IPS-20b (cell line): ENCODE data around the gene SELENOP.

ENCODE experiments used
- H3K27ac ChIP-seq: one replicate; pipeline ENCODE4 v1.5.1; 2013; ENCODE audit warnings: low read length
- H3K27me3 ChIP-seq: 2 replicates; pipeline ENCODE4 v1.6.1; 2013; ENCODE audit warnings: mild to moderate bottlenecking, low read length, inconsistent platforms; ENCODE audit not compliant: insufficient read depth
- H3K36me3 ChIP-seq: 2 replicates; pipeline ENCODE4 v1.6.1; 2013; ENCODE audit warnings: low read depth, mild to moderate bottlenecking, inconsistent platforms, low read length, moderate library complexity; ENCODE audit not compliant: insufficient read depth
- H3K4me1 ChIP-seq: 2 replicates; pipeline ENCODE4 v1.6.1; 2013; ENCODE audit warnings: mild to moderate bottlenecking, control low read depth, inconsistent platforms, low read length, moderate library complexity; ENCODE audit not compliant: insufficient read depth
- H3K4me3 ChIP-seq: 2 replicates; pipeline ENCODE4 v1.5.1; 2013; ENCODE audit warnings: mild to moderate bottlenecking, low read length, inconsistent platforms
- H3K9ac ChIP-seq: 2 replicates; pipeline ENCODE4 v1.6.1; 2013; ENCODE audit warnings: low read depth, mild to moderate bottlenecking, inconsistent platforms, low read length, moderate library complexity
- H3K9me3 ChIP-seq: 2 replicates; pipeline ENCODE4 v1.6.1; 2013; ENCODE audit warnings: mild to moderate bottlenecking, low read depth, low read length, inconsistent platforms; ENCODE audit not compliant: insufficient read depth

Gene SELENOP

GRCh38 chr5:42784132-42784531 is 27.6 kb downstream of the SELENOP start:
- Histone ChIP-seq H3K4me3 (no peak overlapping the region), H3K27ac (no peak overlapping the region), H3K9ac (no peak overlapping the region), H3K27me3 (no peaks in the 10 kb centered on the region), H3K36me3 (no peaks in the 10 kb centered on the region), H3K4me1 (no peaks in the 10 kb centered on the region), H3K9me3 (peaks cover 10% of the 10 kb centered on the region; the same call in 1 of the 2 replicates)

GRCh38 chr5:42781584-42781983 is 30.1 kb downstream of the SELENOP start:
- Histone ChIP-seq H3K36me3 (no peaks in the 10 kb centered on the region), H3K4me3 (no peak overlapping the region), H3K27me3 (no peaks in the 10 kb centered on the region)

GRCh38 chr5:42779083-42779482 is 32.6 kb downstream of the SELENOP start:
- no peak overlapping the region for H3K27ac ChIP-seq
- no peak overlapping the region for H3K9ac ChIP-seq
- no peaks in the 10 kb centered on the region for H3K4me1 ChIP-seq
- H3K36me3 ChIP-seq = no peaks in the 10 kb centered on the region
- H3K9me3 ChIP-seq = no peaks in the 10 kb centered on the region
- H3K4me3 ChIP-seq = no peak overlapping the region
- no peaks in the 10 kb centered on the region for H3K27me3 ChIP-seq

More at GRCh38 chr5:42781584-42781983, 30.1 kb downstream of the SELENOP start:
- H3K4me1 ChIP-seq = no peaks in the 10 kb centered on the region
- 0 out of 2 replicates have a peak, but pooled peaks cover 5% of the 10 kb centered on the region for H3K9me3 ChIP-seq
- no peak overlapping the region for H3K9ac ChIP-seq
- no peak overlapping the region for H3K27ac ChIP-seq

GRCh38 chr5:42772265-42772993 is 39.3 kb downstream of the SELENOP start:
- Histone ChIP-seq H3K36me3 (no peaks in the 10 kb centered on the region), H3K4me3 (no peak overlapping the region), H3K27ac (no peak overlapping the region), H3K9me3 (no peaks in the 10 kb centered on the region), H3K4me1 (no peaks in the 10 kb centered on the region), H3K27me3 (no peaks in the 10 kb centered on the region), H3K9ac (no peak overlapping the region)

- no peak overlapping the region for H3K27ac ChIP-seq
- H3K9me3 ChIP-seq = no peaks in the 10 kb centered on the region
- no peaks in the 10 kb centered on the region for H3K36me3 ChIP-seq
- H3K4me3 ChIP-seq = no peak overlapping the region
- no peak overlapping the region for H3K9ac ChIP-seq
- H3K4me1 ChIP-seq = no peaks in the 10 kb centered on the region
- H3K27me3 ChIP-seq = no peaks in the 10 kb centered on the region
Observed at GRCh38 chr5:42770003-42770402, 41.7 kb downstream of the SELENOP start.

- H3K9me3 ChIP-seq = no peaks in the 10 kb centered on the region
Observed at GRCh38 chr5:42768106-42768504, 43.6 kb downstream of the SELENOP start.

GRCh38 chr5:42767491-42768105 is 44.1 kb downstream of the SELENOP start:
- H3K9me3 ChIP-seq = no peaks in the 10 kb centered on the region
- no peak overlapping the region for H3K27ac ChIP-seq
- H3K36me3 ChIP-seq = no peaks in the 10 kb centered on the region
- no peaks in the 10 kb centered on the region for H3K27me3 ChIP-seq
- H3K4me3 ChIP-seq = no peak overlapping the region
- H3K9ac ChIP-seq = no peak overlapping the region
- no peaks in the 10 kb centered on the region for H3K4me1 ChIP-seq

More at GRCh38 chr5:42768106-42768504, 43.6 kb downstream of the SELENOP start:
- no peak overlapping the region for H3K27ac ChIP-seq
- H3K4me3 ChIP-seq = no peak overlapping the region
- H3K4me1 ChIP-seq = no peaks in the 10 kb centered on the region
- no peak overlapping the region for H3K9ac ChIP-seq
- H3K27me3 ChIP-seq = no peaks in the 10 kb centered on the region
- H3K36me3 ChIP-seq = no peaks in the 10 kb centered on the region

GRCh38 chr5:42761791-42762190 is 49.9 kb downstream of the SELENOP start:
- Histone ChIP-seq H3K27ac (no peak overlapping the region), H3K27me3 (no peaks in the 10 kb centered on the region), H3K9ac (no peak overlapping the region), H3K36me3 (no peaks in the 10 kb centered on the region), H3K4me1 (peaks cover 4% of the 10 kb centered on the region; the same call in 1 of the 2 replicates), H3K9me3 (no peaks in the 10 kb centered on the region), H3K4me3 (no peak overlapping the region)

- no peaks in the 10 kb centered on the region for H3K9me3 ChIP-seq
- H3K27me3 ChIP-seq = no peaks in the 10 kb centered on the region
- H3K27ac ChIP-seq = no peak overlapping the region
- no peaks in the 10 kb centered on the region for H3K36me3 ChIP-seq
- no peak overlapping the region for H3K9ac ChIP-seq
- no peak overlapping the region for H3K4me3 ChIP-seq
- peaks cover 4% of the 10 kb centered on the region; the same call in 1 of the 2 replicates for H3K4me1 ChIP-seq
Observed at GRCh38 chr5:42760426-42760825, 51.3 kb downstream of the SELENOP start.

- Histone ChIP-seq H3K36me3 (no peaks in the 10 kb centered on the region), H3K27ac (no peak overlapping the region), H3K4me1 (peaks cover 4% of the 10 kb centered on the region; the same call in 1 of the 2 replicates), H3K27me3 (no peaks in the 10 kb centered on the region), H3K4me3 (no peak overlapping the region), H3K9ac (no peak overlapping the region), H3K9me3 (no peaks in the 10 kb centered on the region)
Observed at GRCh38 chr5:42759456-42759855, 52.2 kb downstream of the SELENOP start.

GRCh38 chr5:42756606-42757601 is 54.8 kb downstream of the SELENOP start, which contains the start of gene CCDC152:
CCDC152 (plus strand) TSS chr5:42756818; CDS start chr5:42759122, 2,304 bp downstream.
- no peak within 1 kb of the TSS for H3K27ac ChIP-seq
- H3K9me3 ChIP-seq = no peaks in the 10 kb centered on the region
- no peaks in the 10 kb centered on the region for H3K36me3 ChIP-seq
- no peak within 1 kb of the TSS for H3K4me3 ChIP-seq
- no peak within 1 kb of the TSS for H3K9ac ChIP-seq
- no peaks in the 10 kb centered on the region for H3K27me3 ChIP-seq
- peaks cover 4% of the 10 kb centered on the region; the same call in 1 of the 2 replicates for H3K4me1 ChIP-seq
